ENCODE results near the gene PPAT.

DNA sequence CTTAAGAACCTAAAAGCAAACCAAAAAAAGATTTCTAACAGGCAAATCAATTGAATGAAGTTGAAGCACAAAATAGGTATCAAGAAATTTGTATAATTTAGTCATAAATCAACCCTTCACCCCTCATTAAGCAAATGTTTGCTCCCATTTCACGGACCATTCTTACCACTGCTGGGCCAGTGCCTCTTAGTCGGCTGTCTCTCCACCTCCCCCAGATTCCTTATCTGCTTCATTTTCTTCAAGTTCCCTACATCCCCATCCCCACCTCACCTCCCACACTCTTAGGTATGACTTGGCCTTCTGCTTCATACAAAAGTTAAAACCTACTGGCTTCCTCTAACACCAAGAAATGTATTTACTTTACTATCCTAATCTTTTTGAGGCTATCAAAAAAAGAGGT lies 60.0 kb downstream of the PPAT start:
- TF ChIP-seq, protein P1, sequence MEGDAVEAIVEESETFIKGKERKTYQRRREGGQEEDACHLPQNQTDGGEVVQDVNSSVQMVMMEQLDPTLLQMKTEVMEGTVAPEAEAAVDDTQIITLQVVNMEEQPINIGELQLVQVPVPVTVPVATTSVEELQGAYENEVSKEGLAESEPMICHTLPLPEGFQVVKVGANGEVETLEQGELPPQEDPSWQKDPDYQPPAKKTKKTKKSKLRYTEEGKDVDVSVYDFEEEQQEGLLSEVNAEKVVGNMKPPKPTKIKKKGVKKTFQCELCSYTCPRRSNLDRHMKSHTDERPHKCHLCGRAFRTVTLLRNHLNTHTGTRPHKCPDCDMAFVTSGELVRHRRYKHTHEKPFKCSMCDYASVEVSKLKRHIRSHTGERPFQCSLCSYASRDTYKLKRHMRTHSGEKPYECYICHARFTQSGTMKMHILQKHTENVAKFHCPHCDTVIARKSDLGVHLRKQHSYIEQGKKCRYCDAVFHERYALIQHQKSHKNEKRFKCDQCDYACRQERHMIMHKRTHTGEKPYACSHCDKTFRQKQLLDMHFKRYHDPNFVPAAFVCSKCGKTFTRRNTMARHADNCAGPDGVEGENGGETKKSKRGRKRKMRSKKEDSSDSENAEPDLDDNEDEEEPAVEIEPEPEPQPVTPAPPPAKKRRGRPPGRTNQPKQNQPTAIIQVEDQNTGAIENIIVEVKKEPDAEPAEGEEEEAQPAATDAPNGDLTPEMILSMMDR (conservative IDR thresholded peaks at IDR 0.05; ENCODE audit: low read depth, low read length): no peak
- TF ChIP-seq EZH2 (IDR thresholded peaks at IDR 0.05; ENCODE audit: low read length, unreplicated experiment) (no peak), EZH2phosphoT487 (IDR thresholded peaks at IDR 0.05; ENCODE audit: borderline replicate concordance, low read length) (no peak)
